HG03039 (cell line): ENCODE results near the gene PDPK1.
"Not testable (repeated sequence)": the region's sequence is repeated elsewhere in the genome, so short reads cannot be mapped to it uniquely, and the experiment has no call there.

Experiments used
- ATAC-seq: cut with Tn5 transposase; IDR thresholded peaks from one replicate; pipeline ENCODE4 v1.9.1; 2021; ENCODE audit warnings: mild to moderate bottlenecking, moderate library complexity; ENCODE audit not compliant: unreplicated experiment

PDPK1 gene

DNA sequence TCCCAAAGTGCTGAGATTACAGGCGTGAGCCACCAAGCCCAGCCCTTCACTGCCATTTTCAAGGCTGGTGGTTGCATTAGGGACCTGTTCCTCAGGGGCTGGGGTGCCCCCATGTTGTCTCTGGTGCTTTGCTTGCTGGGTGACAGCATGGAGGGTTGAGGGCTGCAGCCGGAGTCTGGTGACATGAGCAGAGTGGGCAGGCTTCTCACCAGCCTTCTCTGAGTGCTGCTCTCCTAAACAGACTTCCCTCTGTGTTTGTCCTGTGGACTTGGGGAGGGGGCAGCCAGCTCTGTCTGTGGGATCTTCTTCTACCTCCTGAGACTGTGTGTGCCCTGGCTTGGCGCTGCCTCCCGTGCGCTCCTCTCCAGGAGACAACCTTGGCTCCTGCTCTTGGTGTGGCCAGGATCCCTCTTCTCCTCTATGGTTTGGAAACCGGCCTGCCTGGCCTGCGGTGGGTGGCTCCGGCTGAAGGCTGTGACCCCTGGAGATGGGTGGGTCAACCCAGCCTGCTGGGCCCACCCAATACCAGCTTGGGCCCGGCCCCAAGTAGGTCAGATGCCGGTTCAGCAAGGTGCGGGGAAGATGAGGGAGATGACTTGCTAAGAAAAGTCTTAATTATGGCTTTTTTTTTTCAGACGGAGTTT is 72.1 kb downstream of the PDPK1 start:
- no peak for ATAC-seq

GRCh38 chr16:2610781-2611498 is 73.1 kb downstream of the PDPK1 start:
- no peak for ATAC-seq

DNA sequence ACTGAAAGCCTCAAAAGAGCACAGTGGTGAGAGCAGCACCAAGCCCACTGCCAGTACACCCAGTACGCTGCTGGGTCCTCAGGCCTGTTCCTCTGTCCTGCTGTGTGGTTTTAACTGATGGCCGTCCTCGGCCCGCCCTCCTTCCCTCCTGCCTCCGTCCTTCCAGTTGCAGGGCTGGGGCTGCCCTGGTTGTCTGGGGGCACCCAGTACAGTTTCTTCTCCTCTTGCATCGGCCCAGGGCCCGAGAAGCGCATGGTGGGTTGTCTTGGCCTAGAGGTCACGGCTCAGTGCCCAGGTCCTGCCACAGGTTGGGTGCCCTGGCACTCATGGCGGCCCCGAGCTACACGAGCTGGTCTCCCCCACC is 73.7 kb downstream of the PDPK1 start:
- no peak for ATAC-seq

DNA sequence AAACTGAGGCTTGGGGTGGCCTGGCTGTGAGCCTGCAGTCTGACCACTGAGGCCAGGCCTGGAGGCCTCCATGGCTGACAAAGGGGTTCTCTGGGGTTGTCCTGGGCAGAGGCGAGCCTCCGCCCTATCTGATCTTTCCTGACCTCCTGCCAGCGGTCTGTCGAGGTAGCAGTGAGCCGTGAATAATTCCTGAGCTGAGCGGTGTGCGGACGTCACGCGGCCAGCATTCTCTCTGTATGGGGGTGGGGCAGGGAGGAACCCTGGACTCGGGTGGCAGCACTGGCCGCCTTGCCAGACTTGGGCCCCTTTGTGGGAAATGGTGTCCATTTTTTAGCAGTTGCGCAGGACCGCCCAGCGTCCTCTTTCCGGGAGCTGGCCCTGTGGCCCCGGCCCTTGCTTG is 74.1 kb downstream of the PDPK1 start:
- ATAC-seq: not testable (repeated sequence)

GRCh38 chr16:2613251-2613650 is 75.4 kb downstream of the PDPK1 start:
- not testable (repeated sequence) for ATAC-seq

DNA sequence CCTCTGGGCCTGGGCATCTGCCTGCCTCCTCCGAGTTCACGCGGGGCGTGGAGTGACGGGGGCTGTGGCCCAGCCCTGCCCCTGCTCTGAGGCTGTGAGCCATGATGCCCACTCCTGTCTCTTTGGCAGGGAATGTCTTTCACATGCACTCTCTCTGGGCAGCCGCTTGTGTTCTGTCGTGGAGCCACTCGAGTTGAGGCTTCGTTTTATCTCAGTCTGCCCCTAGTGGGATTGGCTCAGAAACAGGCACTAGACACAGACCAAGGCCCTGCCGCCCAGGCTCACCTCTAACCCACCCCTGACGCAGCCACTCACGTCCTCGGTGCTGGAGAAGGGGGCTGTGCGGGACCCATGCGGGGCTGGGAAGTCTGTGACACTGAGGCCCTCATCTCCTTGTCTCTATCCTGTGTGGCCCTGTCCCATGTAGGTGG is 77.0 kb downstream of the PDPK1 start:
- no peak for ATAC-seq

- not testable (repeated sequence) for ATAC-seq
Observed at GRCh38 chr16:2618964-2619363, 81.1 kb downstream of the PDPK1 start.

DNA sequence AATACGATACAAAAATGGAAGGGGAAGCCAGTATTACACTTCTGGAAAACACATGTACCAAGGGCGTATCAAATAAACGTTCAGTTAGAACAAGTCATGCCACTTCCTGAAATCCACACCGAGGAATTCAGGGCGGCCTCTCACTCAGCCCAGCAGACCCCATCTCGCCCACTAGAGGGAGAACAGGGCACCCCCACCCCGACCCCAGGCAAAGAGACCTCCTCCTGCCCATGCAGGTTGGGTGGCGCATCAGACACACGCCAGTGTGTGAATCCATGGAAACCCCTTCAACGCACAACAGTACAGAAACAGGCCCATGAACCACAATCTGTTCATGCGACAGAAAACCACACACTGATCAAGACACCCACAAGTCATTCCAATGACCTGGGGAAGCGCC is 81.8 kb downstream of the PDPK1 start:
- ATAC-seq: not testable (repeated sequence)

- not testable (repeated sequence) for ATAC-seq
Observed at GRCh38 chr16:2620870-2621269, 83.0 kb downstream of the PDPK1 start.

DNA sequence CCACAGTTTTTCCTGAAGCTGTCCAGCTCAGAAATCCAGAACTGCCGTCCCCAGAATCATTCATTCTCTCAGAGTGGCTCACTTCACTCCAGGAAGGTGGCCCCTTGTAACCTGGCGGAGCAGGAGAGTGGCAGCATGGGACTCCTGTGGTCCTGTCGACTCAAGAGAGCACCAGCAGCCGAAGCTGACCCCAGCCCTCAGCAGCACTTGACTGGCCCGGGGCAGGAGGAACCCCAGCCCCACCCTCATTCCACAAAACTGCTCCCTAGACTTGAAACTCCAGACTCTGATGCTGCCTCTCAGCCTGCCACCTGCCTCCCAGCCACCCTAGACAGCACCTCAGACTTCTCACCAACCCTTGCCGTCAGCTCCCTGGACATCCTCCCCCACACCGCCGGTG is 83.6 kb downstream of the PDPK1 start:
- not testable (repeated sequence) for ATAC-seq

- not testable (repeated sequence) for ATAC-seq
Observed at GRCh38 chr16:2627075-2627474, 89.3 kb downstream of the PDPK1 start.

GRCh38 chr16:2631203-2631602 is 93.4 kb downstream of the PDPK1 start:
- not testable (repeated sequence) for ATAC-seq

DNA sequence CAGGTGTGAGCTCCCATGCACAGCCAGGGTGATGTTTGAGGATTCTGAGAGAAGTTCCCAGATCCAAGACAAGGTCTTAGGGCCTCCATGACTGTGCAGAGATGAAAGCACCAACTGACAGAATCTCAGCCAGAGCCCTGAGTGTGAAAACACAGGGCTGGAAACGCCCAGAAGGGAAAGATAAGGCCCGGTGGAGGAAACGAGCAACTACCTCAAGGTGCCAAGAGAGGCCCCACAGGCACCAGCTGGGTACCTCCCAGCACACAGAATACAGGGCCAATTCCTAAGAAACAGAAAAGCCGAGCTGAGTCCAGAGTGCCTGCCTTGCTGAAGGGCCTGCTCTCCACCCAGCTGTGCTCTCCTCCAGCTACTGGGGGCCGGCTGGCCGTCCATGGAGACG is 94.5 kb downstream of the PDPK1 start:
- ATAC-seq: not testable (repeated sequence)

DNA sequence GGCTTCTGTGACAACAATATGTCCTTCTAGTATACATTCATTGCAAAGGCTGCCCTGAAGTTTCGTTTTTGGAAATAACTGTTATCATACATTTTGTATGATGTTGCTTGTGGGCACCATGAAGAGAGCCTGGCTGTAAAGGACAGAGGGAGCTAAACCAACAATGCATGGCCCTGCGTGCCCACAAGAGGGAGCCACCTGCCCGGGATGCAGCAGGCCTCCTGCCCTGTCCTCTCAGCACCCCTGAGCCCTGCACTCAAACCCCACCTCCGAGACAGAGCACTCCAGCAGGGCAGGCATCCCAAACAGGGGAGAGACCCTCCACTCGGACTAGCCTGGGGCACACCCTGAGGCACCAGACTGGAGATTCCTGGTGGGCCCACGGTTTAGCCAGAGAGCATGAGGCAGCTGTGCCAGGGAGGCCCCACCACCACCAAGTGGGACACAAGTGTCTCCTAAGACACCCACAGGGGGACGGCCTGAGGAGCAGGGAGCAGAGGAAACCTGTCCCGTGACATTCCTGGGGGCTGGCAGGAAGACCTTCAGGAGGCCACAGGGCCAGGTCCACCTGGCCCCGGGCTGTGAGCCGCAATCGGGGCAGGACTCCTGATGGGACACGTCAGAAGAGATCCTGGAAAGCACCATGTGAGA is 101.4 kb downstream of the PDPK1 start:
- ATAC-seq: not testable (repeated sequence)

- ATAC-seq: not testable (repeated sequence)
Observed at GRCh38 chr16:2639722-2640072, 101.9 kb downstream of the PDPK1 start.

DNA sequence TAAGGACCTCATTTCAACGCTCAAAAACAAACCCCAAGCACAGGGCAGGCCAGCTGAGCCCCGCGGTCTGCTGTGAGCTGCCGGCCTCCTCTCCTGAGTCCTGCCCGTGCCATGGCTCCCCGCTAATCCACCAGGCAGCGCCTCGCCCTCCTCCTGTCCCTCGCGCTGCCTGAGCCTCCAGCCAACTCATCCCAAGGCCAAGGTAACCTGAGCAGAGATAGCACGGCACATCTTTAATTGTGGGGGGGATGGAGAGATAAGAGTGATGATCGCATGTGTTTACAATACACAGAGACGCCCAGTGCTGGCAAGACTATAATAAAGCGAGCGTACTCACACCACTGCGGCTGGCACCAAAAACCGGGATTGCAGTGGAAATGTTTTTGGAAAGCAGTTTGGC is 104.7 kb downstream of the PDPK1 start:
- ATAC-seq: not testable (repeated sequence)

DNA sequence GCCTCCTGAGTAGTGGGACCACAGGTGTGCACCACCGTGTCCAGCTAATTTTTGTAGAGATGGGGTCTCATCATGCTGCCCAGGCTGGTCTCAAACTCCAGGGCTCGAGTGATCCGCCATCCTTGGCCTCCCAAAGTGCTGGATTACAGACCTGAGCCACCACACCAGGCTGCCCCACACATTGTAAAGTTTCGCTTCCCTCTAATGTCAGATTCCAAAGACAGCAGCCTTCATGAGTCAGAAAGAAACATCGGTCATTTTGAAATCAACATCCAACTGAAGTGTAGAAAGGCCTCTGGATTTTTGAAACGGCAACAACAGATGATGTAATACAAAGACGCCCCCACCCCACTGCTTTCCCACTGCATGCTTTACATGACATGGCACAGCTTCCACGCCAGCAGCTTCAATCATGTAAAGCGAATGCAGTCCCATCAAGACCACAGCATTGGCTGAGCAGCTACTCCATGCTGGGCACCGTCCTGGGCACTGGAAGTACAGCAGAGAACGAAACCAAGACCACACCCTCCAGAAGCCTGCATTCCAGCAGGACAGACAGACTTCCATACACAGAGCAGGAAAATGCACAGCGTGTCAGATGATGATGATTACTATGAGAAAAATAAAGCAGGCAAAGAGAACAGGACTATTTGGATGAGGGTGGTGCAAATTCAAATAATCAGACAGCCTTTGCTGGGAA is 107.1 kb downstream of the PDPK1 start:
- ATAC-seq: not testable (repeated sequence)

GRCh38 chr16:2651268-2651871 is 113.5 kb downstream of the PDPK1 start:
- not testable (repeated sequence) for ATAC-seq
